Measurements from ENCODE around the gene AKT3. TPM values are rescaled to one million over a fixed set of nuclear protein-coding genes. Genes with fewer than 3 reads are reported as not detected.

The AKT3 gene
- total RNA-seq, 1 donor from 2014 or later: 29.9 TPM

DNA sequence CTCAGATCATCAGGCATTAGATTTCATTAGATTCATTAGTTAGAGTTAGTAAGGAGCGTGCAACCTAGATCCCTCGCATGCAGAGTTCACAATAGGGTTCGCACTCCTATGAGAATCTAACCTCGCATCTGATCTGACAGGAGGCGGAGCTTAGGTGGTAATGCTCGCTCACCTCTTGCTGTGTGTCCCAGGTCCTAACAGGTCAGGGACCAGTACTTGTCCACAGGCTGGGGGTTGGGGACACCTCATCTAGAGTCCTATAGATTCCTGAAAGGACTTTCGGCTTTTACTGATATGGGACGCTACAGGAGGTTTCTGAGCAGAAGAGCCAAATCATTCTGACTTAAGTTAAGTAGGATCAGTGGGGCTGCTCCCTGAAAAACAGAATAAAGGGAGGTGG, 91.4 kb downstream of the AKT3 start:
- no peak overlapping the region for H3K27ac Mint-ChIP-seq
- peaks cover 2% of the 10 kb centered on the region for H3K4me1 Mint-ChIP-seq (ENCODE audit: unreplicated experiment)
- H3K9me3 Mint-ChIP-seq: no peaks in the 10 kb centered on the region
- H3K27me3 Mint-ChIP-seq: no peaks in the 10 kb centered on the region
- no peak overlapping the region for H3K4me3 Mint-ChIP-seq
- DNase-seq (ENCODE audit: extremely low spot score, unreplicated experiment): no peak
- no peaks in the 10 kb centered on the region for H3K36me3 Mint-ChIP-seq
- TF ChIP-seq, protein P1, sequence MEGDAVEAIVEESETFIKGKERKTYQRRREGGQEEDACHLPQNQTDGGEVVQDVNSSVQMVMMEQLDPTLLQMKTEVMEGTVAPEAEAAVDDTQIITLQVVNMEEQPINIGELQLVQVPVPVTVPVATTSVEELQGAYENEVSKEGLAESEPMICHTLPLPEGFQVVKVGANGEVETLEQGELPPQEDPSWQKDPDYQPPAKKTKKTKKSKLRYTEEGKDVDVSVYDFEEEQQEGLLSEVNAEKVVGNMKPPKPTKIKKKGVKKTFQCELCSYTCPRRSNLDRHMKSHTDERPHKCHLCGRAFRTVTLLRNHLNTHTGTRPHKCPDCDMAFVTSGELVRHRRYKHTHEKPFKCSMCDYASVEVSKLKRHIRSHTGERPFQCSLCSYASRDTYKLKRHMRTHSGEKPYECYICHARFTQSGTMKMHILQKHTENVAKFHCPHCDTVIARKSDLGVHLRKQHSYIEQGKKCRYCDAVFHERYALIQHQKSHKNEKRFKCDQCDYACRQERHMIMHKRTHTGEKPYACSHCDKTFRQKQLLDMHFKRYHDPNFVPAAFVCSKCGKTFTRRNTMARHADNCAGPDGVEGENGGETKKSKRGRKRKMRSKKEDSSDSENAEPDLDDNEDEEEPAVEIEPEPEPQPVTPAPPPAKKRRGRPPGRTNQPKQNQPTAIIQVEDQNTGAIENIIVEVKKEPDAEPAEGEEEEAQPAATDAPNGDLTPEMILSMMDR (conservative IDR thresholded peaks at IDR 0.05): no peak

DNA sequence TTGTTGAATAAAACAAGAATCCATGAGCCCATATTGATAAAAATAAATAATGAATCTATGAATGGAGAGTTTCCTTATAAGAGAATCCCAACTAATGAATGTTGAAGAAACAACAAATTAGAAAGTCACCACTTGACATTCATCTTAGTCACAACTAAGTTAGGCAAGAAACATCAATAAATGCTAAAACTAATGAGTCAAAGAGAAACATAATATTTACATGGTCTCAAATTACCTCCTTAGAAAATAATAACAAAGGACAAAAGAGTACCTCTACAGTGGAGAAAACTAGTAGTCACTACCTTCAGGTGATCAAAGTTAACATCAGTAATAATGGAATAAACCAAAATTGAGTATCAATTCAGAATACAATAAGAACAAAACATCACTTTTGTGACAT, 93.5 kb downstream of the AKT3 start:
- H3K36me3 Mint-ChIP-seq: no peaks in the 10 kb centered on the region
- no peak overlapping the region for H3K27ac Mint-ChIP-seq
- DNase-seq (ENCODE audit: extremely low spot score, unreplicated experiment): no peak
- TF ChIP-seq, protein P1 (conservative IDR thresholded peaks at IDR 0.05): no peak
- H3K27me3 Mint-ChIP-seq: no peaks in the 10 kb centered on the region
- no peaks in the 10 kb centered on the region for H3K9me3 Mint-ChIP-seq
- no peak overlapping the region for H3K4me3 Mint-ChIP-seq
- H3K4me1 Mint-ChIP-seq (ENCODE audit: unreplicated experiment): peaks cover 6% of the 10 kb centered on the region

DNA sequence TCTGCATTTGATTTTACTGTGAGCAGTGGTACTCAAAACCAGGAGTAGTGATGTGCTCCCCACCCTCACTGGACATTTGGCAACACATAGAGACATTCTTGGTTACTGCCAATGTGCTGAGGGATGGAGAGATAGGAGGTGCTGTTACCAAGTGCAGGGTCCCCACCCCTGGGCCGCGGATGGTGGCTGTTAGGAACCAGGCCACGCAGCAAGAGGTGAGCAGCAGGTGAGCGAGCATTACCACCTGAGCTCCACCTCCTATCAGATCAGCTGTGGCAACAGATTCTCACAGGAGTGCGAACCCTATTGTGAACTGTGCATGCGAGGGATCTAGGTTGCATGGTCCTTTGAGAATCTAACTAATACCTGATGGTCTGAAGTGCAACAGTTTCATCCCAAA, 95.7 kb downstream of the AKT3 start:
- Mint-ChIP-seq H3K27me3 (no peaks in the 10 kb centered on the region), H3K4me3 (no peak overlapping the region), H3K4me1 (ENCODE audit: unreplicated experiment) (peaks cover 12% of the 10 kb centered on the region), H3K36me3 (no peaks in the 10 kb centered on the region), H3K27ac (no peak overlapping the region), H3K9me3 (no peaks in the 10 kb centered on the region)
- TF ChIP-seq, protein P1 (conservative IDR thresholded peaks at IDR 0.05): no peak
- no peak for DNase-seq (ENCODE audit: extremely low spot score, unreplicated experiment)

- Mint-ChIP-seq H3K9me3 (no peaks in the 10 kb centered on the region), H3K4me1 (ENCODE audit: unreplicated experiment) (peaks cover 12% of the 10 kb centered on the region), H3K27me3 (no peaks in the 10 kb centered on the region), H3K36me3 (no peaks in the 10 kb centered on the region), H3K4me3 (no peak overlapping the region), H3K27ac (no peak overlapping the region)
- TF ChIP-seq, protein P1 (conservative IDR thresholded peaks at IDR 0.05): no peak
- DNase-seq (ENCODE audit: extremely low spot score, unreplicated experiment): no peak
These were observed 98.5 kb downstream of the AKT3 start for GRCh38 chr1:243751506-243751905.

GRCh38 chr1:243748706-243749283, 101.2 kb downstream of the AKT3 start:
- Mint-ChIP-seq H3K4me3 (no peak overlapping the region), H3K36me3 (peaks cover 3% of the 10 kb centered on the region), H3K4me1 (ENCODE audit: unreplicated experiment) (peaks cover 11% of the 10 kb centered on the region), H3K9me3 (peaks cover 4% of the 10 kb centered on the region), H3K27ac (no peak overlapping the region), H3K27me3 (no peaks in the 10 kb centered on the region)
- TF ChIP-seq, protein P1 (conservative IDR thresholded peaks at IDR 0.05): peak; percentile 89
- DNase-seq (ENCODE audit: extremely low spot score, unreplicated experiment): no peak

- TF ChIP-seq, protein P1 (conservative IDR thresholded peaks at IDR 0.05): no peak
- H3K9me3 Mint-ChIP-seq: peaks cover 5% of the 10 kb centered on the region
- H3K4me1 Mint-ChIP-seq (ENCODE audit: unreplicated experiment): peaks cover 8% of the 10 kb centered on the region
- no peak for DNase-seq (ENCODE audit: extremely low spot score, unreplicated experiment)
- peaks cover 3% of the 10 kb centered on the region for H3K36me3 Mint-ChIP-seq
- no peak overlapping the region for H3K27ac Mint-ChIP-seq
- no peak overlapping the region for H3K4me3 Mint-ChIP-seq
- H3K27me3 Mint-ChIP-seq: no peaks in the 10 kb centered on the region
These were observed 101.8 kb downstream of the AKT3 start for GRCh38 chr1:243748227-243748626.

Measured in type B pancreatic cell (in vitro differentiated cells).